CD4-positive, CD25-positive, alpha-beta regulatory T cell (primary cell): ENCODE results near the gene U2AF1. TPM values are rescaled to one million over a fixed set of nuclear protein-coding genes. Genes with fewer than 3 reads are reported as not detected.
"Not testable (repeated sequence)": the region's sequence is repeated elsewhere in the genome, so short reads cannot be mapped to it uniquely, and the experiment has no call there.

Source experiments
- ATAC-seq, 2 donors: fragments of 150-1000 bp; cut with Tn5 transposase; one replicate each; pipeline ENCODE4 v1.10.0; 2021; ENCODE audit warnings: low read depth in 2 of 2, moderate number of reproducible peaks in 2 of 2, moderate library complexity in 1 of 2
- DNase-seq, 3 donors: peaks; one replicate each; pipeline versions ENCODE4 v3.0.0 to v3.0.0-alpha.2; 2012 to 2022; ENCODE audit warnings: mixed read lengths in 1 of 3
- H3K27ac ChIP-seq: one replicate; pipeline ENCODE4 v1.7.0; 2013; ENCODE audit warnings: mild to moderate bottlenecking, low read length; ENCODE audit not compliant: insufficient read depth, poor library complexity, severe bottlenecking
- H3K27me3 ChIP-seq: one replicate; pipeline ENCODE4 v1.7.0; 2013; ENCODE audit warnings: low read length; ENCODE audit not compliant: control insufficient read depth, insufficient read depth
- H3K36me3 ChIP-seq: one replicate; pipeline ENCODE4 v1.7.0; 2013; ENCODE audit warnings: mild to moderate bottlenecking, low read length, moderate library complexity; ENCODE audit not compliant: control insufficient read depth, insufficient read depth
- H3K4me1 ChIP-seq: 2 replicates; pipeline ENCODE4 v1.7.0; 2013; ENCODE audit warnings: mild to moderate bottlenecking, low read length; ENCODE audit not compliant: insufficient read depth, control insufficient read depth, poor library complexity, severe bottlenecking
- H3K4me3 ChIP-seq: one replicate; pipeline ENCODE4 v1.7.0; 2013; ENCODE audit warnings: low read depth, mild to moderate bottlenecking, low read length, moderate library complexity
- H3K9me3 ChIP-seq, 2 experiments: 1 replicate in 1 of 2; 2 replicates in 1 of 2; pipeline ENCODE4 v1.7.0; 2013; ENCODE audit warnings: low read length in 2 of 2, mild to moderate bottlenecking in 1 of 2, moderate library complexity in 1 of 2; ENCODE audit not compliant: control insufficient read depth in 2 of 2
- H3K27ac Mint-ChIP-seq, 3 donors: one replicate each; pipeline ENCODE4 v1.8.0; 2020 to 2022; ENCODE audit warnings: mild to moderate bottlenecking in 3 of 3, mixed read lengths in 3 of 3, moderate library complexity in 2 of 3
- H3K27me3 Mint-ChIP-seq: one replicate; pipeline ENCODE4 v1.8.0; 2022; ENCODE audit warnings: mild to moderate bottlenecking, mixed read lengths
- H3K36me3 Mint-ChIP-seq: one replicate; pipeline ENCODE4 v1.8.0; 2020; ENCODE audit warnings: mixed read lengths
- H3K4me1 Mint-ChIP-seq, 4 donors: one replicate each; pipeline ENCODE4 v1.8.0; 2020 to 2022; ENCODE audit warnings: mixed read lengths in 4 of 4, mild to moderate bottlenecking in 1 of 4
- H3K4me3 Mint-ChIP-seq, 4 donors: one replicate each; pipeline ENCODE4 v1.8.0; 2020 to 2022; ENCODE audit warnings: mild to moderate bottlenecking in 4 of 4, mixed read lengths in 4 of 4, moderate library complexity in 3 of 4
- H3K9me3 Mint-ChIP-seq, 7 donors: one replicate each; pipeline ENCODE4 v1.8.0; 2020 to 2022; ENCODE audit warnings: mixed read lengths in 7 of 7, mild to moderate bottlenecking in 3 of 7, moderate library complexity in 2 of 7
- polyA plus RNA-seq, 4 donors: library from polyadenylated mRNA; unstranded; fragments of 300-500 nt; fragmentation: Illumina TruSeq; gene quantifications; one replicate each; pipeline ENCODE4 v1.2.3, GENCODE V29; 2021
- total RNA-seq: library from RNA; stranded (reverse); gene quantifications from one replicate; pipeline ENCODE4 v1.2.3, GENCODE V29; 2022

The U2AF1 gene
- total and polyA plus RNA-seq, 5 donors from 2014 or later = 45.8 to 106 (median 72.2) TPM

DNA sequence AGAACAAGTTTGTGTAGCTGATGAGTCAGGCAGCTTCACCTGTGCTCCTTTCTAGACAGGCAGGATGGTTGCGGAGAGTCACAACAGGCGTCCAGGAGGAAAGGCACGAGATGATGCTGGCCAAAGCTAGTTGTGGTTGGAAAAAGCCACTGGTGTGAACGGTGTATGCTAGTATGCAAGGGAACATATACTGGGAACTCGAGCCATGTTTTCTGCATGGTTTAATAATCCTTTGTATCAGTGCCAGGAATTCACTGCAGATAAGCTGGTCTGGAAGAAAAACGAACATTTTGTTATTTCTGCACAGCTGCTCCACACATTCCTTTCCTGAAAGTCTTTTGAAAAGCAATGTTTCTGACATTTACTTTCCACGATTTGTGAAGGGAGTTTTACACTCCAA lies 22.7 kb upstream of the U2AF1 start:
- H3K9me3 Mint-ChIP-seq, H3K4me1 ChIP-seq, H3K4me3 Mint-ChIP-seq, H3K27ac ChIP-seq, H3K4me3 ChIP-seq, DNase-seq, H3K4me1 Mint-ChIP-seq, H3K27me3 Mint-ChIP-seq, ATAC-seq, H3K27ac Mint-ChIP-seq, H3K36me3 ChIP-seq, H3K9me3 ChIP-seq, H3K36me3 Mint-ChIP-seq, H3K27me3 ChIP-seq: not testable (repeated sequence)

GRCh38 chr21:43115956-43116355 lies 8.6 kb upstream of the U2AF1 start:
- not testable (repeated sequence) for H3K36me3 Mint-ChIP-seq, H3K4me3 ChIP-seq, H3K27ac Mint-ChIP-seq, H3K27me3 Mint-ChIP-seq, H3K9me3 ChIP-seq, H3K27me3 ChIP-seq, H3K27ac ChIP-seq, DNase-seq, H3K4me1 ChIP-seq, H3K36me3 ChIP-seq, H3K4me3 Mint-ChIP-seq, ATAC-seq, H3K4me1 Mint-ChIP-seq, H3K9me3 Mint-ChIP-seq

DNA sequence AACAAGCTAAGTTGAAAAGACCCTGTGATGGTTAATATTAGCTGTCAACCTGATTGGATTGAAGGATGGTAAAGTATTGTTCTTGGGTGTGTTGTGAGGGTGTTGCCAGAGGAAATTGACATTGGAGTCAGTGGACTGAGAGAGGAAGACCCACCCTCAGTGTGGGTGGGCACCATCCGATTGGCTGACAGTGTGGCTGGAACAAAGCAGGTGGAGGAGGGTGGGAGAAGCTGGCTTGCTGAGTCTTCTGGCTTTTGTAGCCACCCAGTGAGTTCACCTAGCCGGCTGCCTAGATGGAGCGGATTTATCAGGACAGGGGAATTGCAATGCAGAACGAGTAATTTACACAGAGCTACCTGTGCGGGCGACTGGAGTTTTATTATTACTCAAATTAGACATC lies 7.1 kb upstream of the U2AF1 start:
- not testable (repeated sequence) for H3K4me1 ChIP-seq, H3K4me3 ChIP-seq, ATAC-seq, H3K9me3 Mint-ChIP-seq, H3K9me3 ChIP-seq, H3K27me3 ChIP-seq, H3K27ac ChIP-seq, H3K4me3 Mint-ChIP-seq, H3K36me3 ChIP-seq, H3K4me1 Mint-ChIP-seq, H3K27ac Mint-ChIP-seq, H3K27me3 Mint-ChIP-seq, H3K36me3 Mint-ChIP-seq, DNase-seq

GRCh38 chr21:43109006-43109405 lies 1.6 kb upstream of the U2AF1 start:
- not testable (repeated sequence) for H3K4me1 Mint-ChIP-seq, H3K4me3 ChIP-seq, H3K9me3 Mint-ChIP-seq, H3K9me3 ChIP-seq, H3K36me3 Mint-ChIP-seq, H3K27me3 ChIP-seq, H3K27ac Mint-ChIP-seq, H3K36me3 ChIP-seq, DNase-seq, H3K27me3 Mint-ChIP-seq, H3K4me1 ChIP-seq, H3K4me3 Mint-ChIP-seq, H3K27ac ChIP-seq
- ATAC-seq = peak; percentile 19 to 28

DNA sequence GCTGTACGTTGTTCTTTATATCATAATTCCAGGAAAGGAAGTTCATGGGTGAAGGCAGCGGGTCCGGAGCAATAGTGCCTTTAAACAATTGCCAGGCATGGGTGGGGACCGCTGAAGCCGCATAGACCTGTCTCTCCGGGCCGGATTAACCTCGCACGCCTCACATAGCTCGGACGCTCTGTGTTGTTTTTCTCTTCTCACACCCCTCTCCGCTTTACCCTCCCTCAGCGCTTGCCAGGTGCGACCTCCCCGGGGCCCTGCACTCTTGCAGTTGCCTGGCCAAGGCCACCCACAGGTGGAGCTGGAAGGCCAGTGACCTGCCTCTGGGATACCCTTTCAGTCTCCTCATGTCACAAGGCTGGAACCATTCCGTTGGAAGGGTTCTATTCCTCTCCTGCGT lies 807 bp upstream of the U2AF1 start:
- not testable (repeated sequence) for H3K27ac Mint-ChIP-seq, H3K4me3 Mint-ChIP-seq, H3K4me1 Mint-ChIP-seq, DNase-seq, H3K9me3 Mint-ChIP-seq, H3K27ac ChIP-seq, H3K4me1 ChIP-seq, H3K27me3 ChIP-seq, H3K27me3 Mint-ChIP-seq, H3K36me3 Mint-ChIP-seq, H3K9me3 ChIP-seq, H3K4me3 ChIP-seq, ATAC-seq, H3K36me3 ChIP-seq

GRCh38 chr21:43107794-43108137 lies 396 bp upstream of the U2AF1 start:
- H3K9me3 Mint-ChIP-seq, H3K27ac Mint-ChIP-seq, DNase-seq, H3K4me3 Mint-ChIP-seq, H3K36me3 Mint-ChIP-seq, H3K4me1 ChIP-seq, H3K27me3 ChIP-seq, H3K27me3 Mint-ChIP-seq, H3K9me3 ChIP-seq, H3K4me1 Mint-ChIP-seq, H3K27ac ChIP-seq, H3K4me3 ChIP-seq, H3K36me3 ChIP-seq: not testable (repeated sequence)
- peak; percentile 15 to 18 for ATAC-seq

GRCh38 chr21:43104642-43105041 lies 2.7 kb downstream of the U2AF1 start:
- H3K4me1 Mint-ChIP-seq, H3K9me3 ChIP-seq, H3K36me3 ChIP-seq, ATAC-seq, H3K27me3 Mint-ChIP-seq, H3K4me1 ChIP-seq, DNase-seq, H3K27me3 ChIP-seq, H3K36me3 Mint-ChIP-seq, H3K4me3 Mint-ChIP-seq, H3K9me3 Mint-ChIP-seq, H3K4me3 ChIP-seq, H3K27ac Mint-ChIP-seq, H3K27ac ChIP-seq: not testable (repeated sequence)

GRCh38 chr21:43102281-43102680 lies 5.1 kb downstream of the U2AF1 start:
- H3K36me3 Mint-ChIP-seq, H3K4me3 ChIP-seq, H3K27me3 Mint-ChIP-seq, H3K9me3 Mint-ChIP-seq, H3K4me3 Mint-ChIP-seq, DNase-seq, ATAC-seq, H3K27ac Mint-ChIP-seq, H3K27me3 ChIP-seq, H3K4me1 Mint-ChIP-seq, H3K27ac ChIP-seq, H3K4me1 ChIP-seq, H3K36me3 ChIP-seq, H3K9me3 ChIP-seq: not testable (repeated sequence)
